ENCODE results near the gene FAM20C. TPM values are rescaled to one million over a fixed set of nuclear protein-coding genes. Genes with fewer than 3 reads are reported as not detected.

FAM20C gene
- total RNA-seq, 1 donor from 2014 or later, result 32.9 TPM

- no peaks in the 10 kb centered on the region for H3K9me3 Mint-ChIP-seq (ENCODE audit: low read depth)
- peaks cover 3% of the 10 kb centered on the region for H3K27me3 Mint-ChIP-seq
- peaks cover 30% of the 10 kb centered on the region for H3K4me1 Mint-ChIP-seq (ENCODE audit: low read depth)
- H3K36me3 Mint-ChIP-seq (ENCODE audit: insufficient read depth), result peaks cover 21% of the 10 kb centered on the region
- no peak for DNase-seq (ENCODE audit: low spot score, unreplicated experiment)
- no peak for TF ChIP-seq CTCF (IDR thresholded peaks at IDR 0.05; ENCODE audit: unreplicated experiment)
- H3K4me3 Mint-ChIP-seq (ENCODE audit: low read depth), result peak overlapping the region; percentile 25
- H3K27ac Mint-ChIP-seq, result no peak overlapping the region
These were observed 3.4 kb downstream of the FAM20C start for GRCh38 chr7:195830-196128.

- H3K4me1 Mint-ChIP-seq (ENCODE audit: low read depth), result peaks cover 30% of the 10 kb centered on the region
- TF ChIP-seq CTCF (IDR thresholded peaks at IDR 0.05; ENCODE audit: unreplicated experiment), result no peak
- H3K4me3 Mint-ChIP-seq (ENCODE audit: low read depth), result peak overlapping the region; percentile 36
- no peak for DNase-seq (ENCODE audit: low spot score, unreplicated experiment)
- H3K27me3 Mint-ChIP-seq, result peaks cover 3% of the 10 kb centered on the region
- no peaks in the 10 kb centered on the region for H3K9me3 Mint-ChIP-seq (ENCODE audit: low read depth)
- H3K27ac Mint-ChIP-seq, result no peak overlapping the region
- peaks cover 21% of the 10 kb centered on the region for H3K36me3 Mint-ChIP-seq (ENCODE audit: insufficient read depth)
These were observed 3.9 kb downstream of the FAM20C start for GRCh38 chr7:196283-196682.

GRCh38 chr7:196778-197321 lies 4.5 kb downstream of the FAM20C start:
- no peaks in the 10 kb centered on the region for H3K27me3 Mint-ChIP-seq
- H3K9me3 Mint-ChIP-seq (ENCODE audit: low read depth), result no peaks in the 10 kb centered on the region
- H3K36me3 Mint-ChIP-seq (ENCODE audit: insufficient read depth), result peaks cover 25% of the 10 kb centered on the region
- no peak for DNase-seq (ENCODE audit: low spot score, unreplicated experiment)
- no peak overlapping the region for H3K4me3 Mint-ChIP-seq (ENCODE audit: low read depth)
- TF ChIP-seq CTCF (IDR thresholded peaks at IDR 0.05; ENCODE audit: unreplicated experiment), result no peak
- H3K27ac Mint-ChIP-seq, result no peak overlapping the region
- peaks cover 28% of the 10 kb centered on the region for H3K4me1 Mint-ChIP-seq (ENCODE audit: low read depth)

- H3K27ac Mint-ChIP-seq, result no peak overlapping the region
These were observed 5.3 kb downstream of the FAM20C start for GRCh38 chr7:197413-198335.

More at GRCh38 chr7:197413-198335, 5.3 kb downstream of the FAM20C start:
- no peak for DNase-seq (ENCODE audit: low spot score, unreplicated experiment)
- no peak for TF ChIP-seq CTCF (IDR thresholded peaks at IDR 0.05; ENCODE audit: unreplicated experiment)
- Mint-ChIP-seq H3K36me3 (ENCODE audit: insufficient read depth) (peaks cover 27% of the 10 kb centered on the region), H3K4me1 (ENCODE audit: low read depth) (peaks cover 28% of the 10 kb centered on the region), H3K4me3 (ENCODE audit: low read depth) (no peak overlapping the region), H3K27me3 (no peaks in the 10 kb centered on the region), H3K9me3 (ENCODE audit: low read depth) (no peaks in the 10 kb centered on the region)

All from progenitor cell of endocrine pancreas (in vitro differentiated cells).